HEK293T (cell line): ENCODE data around the gene C6orf62.

ENCODE experiments used
- ARNT ChIP-seq: fragments of 450-650 bp; IDR thresholded peaks from 2 replicates; pipeline ENCODE4 v1.6.1; 2017; ENCODE audit warnings: mild to moderate bottlenecking
- BHLHE40 ChIP-seq: fragments of 450-650 bp; IDR thresholded peaks from 2 replicates; pipeline ENCODE4 v1.6.1; 2016; ENCODE audit warnings: mild to moderate bottlenecking, moderate library complexity, borderline replicate concordance
- ELF4 ChIP-seq: fragments of 450-650 bp; IDR thresholded peaks from 2 replicates; pipeline ENCODE4 v1.6.1; 2017; ENCODE audit warnings: antibody characterized with exemption
- FOXK2 ChIP-seq: fragments of 450-650 bp; IDR thresholded peaks from 2 replicates; pipeline ENCODE4 v1.6.1; 2016; ENCODE audit warnings: mild to moderate bottlenecking
- FOXM1 ChIP-seq: fragments of 450-650 bp; IDR thresholded peaks from 2 replicates; pipeline ENCODE4 v1.6.1; 2017; ENCODE audit warnings: mild to moderate bottlenecking, borderline replicate concordance
- HDGF ChIP-seq: fragments of 450-650 bp; IDR thresholded peaks from 2 replicates; pipeline ENCODE4 v1.6.1; 2017; ENCODE audit warnings: antibody characterized with exemption, borderline replicate concordance
- LEF1 ChIP-seq: fragments of 450-650 bp; IDR thresholded peaks from 2 replicates; pipeline ENCODE4 v1.6.1; 2017; ENCODE audit warnings: mild to moderate bottlenecking, borderline replicate concordance
- SP1 ChIP-seq: fragments of 450-650 bp; IDR thresholded peaks from 2 replicates; pipeline ENCODE4 v1.6.1; 2017
- SUZ12 ChIP-seq: fragments of 450-650 bp; IDR thresholded peaks from 2 replicates; pipeline ENCODE4 v1.6.1; 2016; ENCODE audit warnings: mild to moderate bottlenecking
- TARDBP ChIP-seq: fragments of 450-650 bp; IDR thresholded peaks from 2 replicates; pipeline ENCODE4 v1.6.1; 2016
- ZNF384 ChIP-seq: fragments of 450-650 bp; IDR thresholded peaks from 2 replicates; pipeline ENCODE4 v1.6.1; 2016
- TF ChIP-seq, protein P1 (sequence below): fragments of 450-650 bp; IDR thresholded peaks from 2 replicates; pipeline ENCODE4 v1.6.1; 2016

DNA sequence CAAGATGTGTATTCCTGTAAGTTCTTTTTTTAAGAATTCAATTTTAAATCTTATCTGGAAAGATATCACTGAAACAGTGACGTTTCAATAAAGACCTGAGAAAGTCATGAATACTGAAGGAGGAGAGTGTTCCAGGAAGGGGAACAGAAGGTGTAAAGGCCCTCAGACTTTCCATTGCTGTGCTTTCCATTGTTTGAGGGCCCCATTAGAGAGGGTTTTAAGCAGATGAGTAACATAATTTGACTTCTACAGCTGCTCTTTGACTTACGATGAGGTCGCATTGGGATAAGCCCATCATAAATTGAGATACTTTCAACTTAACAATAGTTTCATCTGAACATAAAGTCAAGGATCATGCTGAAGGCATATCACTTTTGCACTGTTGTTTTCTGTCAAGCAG lies 27.4 kb downstream of the C6orf62 start:
- TF ChIP-seq ARNT, result no peak
- TF ChIP-seq FOXM1, result no peak
- TF ChIP-seq, protein P1, sequence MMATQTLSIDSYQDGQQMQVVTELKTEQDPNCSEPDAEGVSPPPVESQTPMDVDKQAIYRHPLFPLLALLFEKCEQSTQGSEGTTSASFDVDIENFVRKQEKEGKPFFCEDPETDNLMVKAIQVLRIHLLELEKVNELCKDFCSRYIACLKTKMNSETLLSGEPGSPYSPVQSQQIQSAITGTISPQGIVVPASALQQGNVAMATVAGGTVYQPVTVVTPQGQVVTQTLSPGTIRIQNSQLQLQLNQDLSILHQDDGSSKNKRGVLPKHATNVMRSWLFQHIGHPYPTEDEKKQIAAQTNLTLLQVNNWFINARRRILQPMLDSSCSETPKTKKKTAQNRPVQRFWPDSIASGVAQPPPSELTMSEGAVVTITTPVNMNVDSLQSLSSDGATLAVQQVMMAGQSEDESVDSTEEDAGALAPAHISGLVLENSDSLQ, result no peak
- TF ChIP-seq SP1, result no peak
- no peak for TF ChIP-seq HDGF
- TF ChIP-seq LEF1, result no peak
- no peak for TF ChIP-seq ELF4
- TF ChIP-seq BHLHE40, result no peak
- TF ChIP-seq FOXK2, result no peak
- no peak for TF ChIP-seq TARDBP
- no peak for TF ChIP-seq SUZ12
- no peak for TF ChIP-seq ZNF384
